Measurements from ENCODE around the gene ERVFRD-1. TPM values are rescaled to one million over a fixed set of nuclear protein-coding genes. Genes with fewer than 3 reads are reported as not detected.

The ERVFRD-1 gene
- total and polyA plus RNA-seq, 2 of the 13 experiments (the other 11 are each of a cell fraction or from before 2014, with no cell fraction given), result not detected

DNA sequence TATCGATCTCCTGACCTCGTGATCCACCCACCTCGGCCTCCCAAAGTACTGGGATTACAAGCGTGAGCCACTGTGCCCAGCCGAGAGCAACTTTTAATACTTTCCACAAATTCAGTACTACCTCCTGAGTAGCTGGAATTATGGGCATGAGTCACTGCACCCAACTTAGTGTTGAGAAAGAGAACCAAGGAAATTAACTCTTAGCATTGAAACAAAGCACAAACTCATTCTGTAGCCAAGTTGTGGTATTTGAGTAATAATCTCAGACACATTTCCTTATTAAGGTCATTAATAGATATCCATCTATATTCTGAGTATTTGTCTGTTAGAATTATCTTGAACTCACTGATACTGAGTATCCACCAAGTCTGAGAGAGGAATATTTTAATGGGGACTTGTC, 53.1 kb downstream of the ERVFRD-1 start:
- Histone ChIP-seq H3K36me3 (replicated peaks in 1 of 2; ENCODE audit: control insufficient read depth in 1 of 2, insufficient read depth in 2 of 2, low read length in 2 of 2) (no peaks in the 10 kb centered on the region), H3K79me2 (ENCODE audit: insufficient read depth, low read length) (no peaks in the 10 kb centered on the region), H3K4me3 (replicated peaks in 1 of 3; ENCODE audit: insufficient read depth in 1 of 3, low read depth in 2 of 3, low read length in 3 of 3) (no peak overlapping the region), H3K9ac (ENCODE audit: insufficient read depth, low read depth, low read length) (no peak overlapping the region), H2AFZ (ENCODE audit: low read length) (no peak overlapping the region), H3K27ac (ENCODE audit: extremely low read length, insufficient read depth, low read length) (no peak overlapping the region), H3K27me3 (ENCODE audit: control insufficient read depth in 1 of 2, insufficient read depth in 2 of 2, low read length in 2 of 2) (no peaks in the 10 kb centered on the region), H4K20me1 (ENCODE audit: insufficient read depth, low read length) (no peaks in the 10 kb centered on the region), H3K4me1 (ENCODE audit: insufficient read depth, low read length) (peaks cover 38% of the 10 kb centered on the region), H3K4me2 (ENCODE audit: low read depth, low read length) (no peak overlapping the region), H3K9me3 (ENCODE audit: low read length) (no peaks in the 10 kb centered on the region)
- WGBS (ENCODE audit: low lambda C conversion rate), result 97% methylated on average over 5 of the region's 5 CpGs
- CTCF ChIA-PET (ENCODE audit: low intra/inter-chr PET ratio, low total read pairs), result no interaction called here
- in situ Hi-C loops (cut with HindIII; ENCODE audit: extremely low pct_ligation_motif_present, low pct_unique_long_range_greater_than_20kb), result loop anchor here (25.0 kb wide), 1 partner anchor 571 kb away; no protein-coding TSS in a partner anchor
- ATAC-seq (no peak), DNase-seq (ENCODE audit: low spot score) (no peak), FAIRE-seq (no peak)
- POLR2A ChIA-PET, result interaction anchor here (1.2 kb wide), 1 partner anchor 9 kb away, joined by 3 read pairs; no protein-coding TSS in a partner anchor
- BruUV-seq (replicated peaks), result no TSS peak
- TF ChIP-seq, protein P1, sequence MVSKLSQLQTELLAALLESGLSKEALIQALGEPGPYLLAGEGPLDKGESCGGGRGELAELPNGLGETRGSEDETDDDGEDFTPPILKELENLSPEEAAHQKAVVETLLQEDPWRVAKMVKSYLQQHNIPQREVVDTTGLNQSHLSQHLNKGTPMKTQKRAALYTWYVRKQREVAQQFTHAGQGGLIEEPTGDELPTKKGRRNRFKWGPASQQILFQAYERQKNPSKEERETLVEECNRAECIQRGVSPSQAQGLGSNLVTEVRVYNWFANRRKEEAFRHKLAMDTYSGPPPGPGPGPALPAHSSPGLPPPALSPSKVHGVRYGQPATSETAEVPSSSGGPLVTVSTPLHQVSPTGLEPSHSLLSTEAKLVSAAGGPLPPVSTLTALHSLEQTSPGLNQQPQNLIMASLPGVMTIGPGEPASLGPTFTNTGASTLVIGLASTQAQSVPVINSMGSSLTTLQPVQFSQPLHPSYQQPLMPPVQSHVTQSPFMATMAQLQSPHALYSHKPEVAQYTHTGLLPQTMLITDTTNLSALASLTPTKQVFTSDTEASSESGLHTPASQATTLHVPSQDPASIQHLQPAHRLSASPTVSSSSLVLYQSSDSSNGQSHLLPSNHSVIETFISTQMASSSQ (IDR thresholded peaks at IDR 0.05; ENCODE audit: low read depth), result no peak
- TF ChIP-seq, protein P1 (CRISPR knock-in tag; IDR thresholded peaks at IDR 0.05; ENCODE audit: borderline replicate concordance), result no peak
- TF ChIP-seq SIN3A (IDR thresholded peaks at IDR 0.05; ENCODE audit: borderline replicate concordance, low read depth, low read length) (no peak), ZNF383 (CRISPR knock-in tag; IDR thresholded peaks at IDR 0.05; ENCODE audit: borderline replicate concordance) (no peak), PTBP1 (IDR thresholded peaks at IDR 0.05; ENCODE audit: low read depth, low read length, poor library complexity, severe bottlenecking) (no peak), ZFP82 (CRISPR knock-in tag; IDR thresholded peaks at IDR 0.05; ENCODE audit: borderline replicate concordance) (no peak)
- intact Hi-C loops (cut with micrococcal nuclease; ENCODE audit: unreplicated experiment), result no loop called here

Data from HepG2 (cell line).